Fibroblast of the aortic adventitia (primary cell): ENCODE results near the gene USP43. TPM values are rescaled to one million over a fixed set of nuclear protein-coding genes. Genes with fewer than 3 reads are reported as not detected.

Source experiments
- DNase-seq: peaks from one replicate; pipeline ENCODE4 v3.0.0-alpha.2; 2010; ENCODE audit warnings: low read depth
- H3K4me3 ChIP-seq: 2 replicates; pipeline ENCODE4 v1.5.1; 2011; ENCODE audit warnings: low read depth, mild to moderate bottlenecking, control low read depth, low read length, moderate library complexity
- total RNA-seq: library from RNA; depleted of rRNA; stranded (reverse); fragments of >200 nt; gene quantifications from 2 replicates; pipeline ENCODE4 v1.2.3, GENCODE V29; 2012; ENCODE audit warnings: low replicate concordance
- TF ChIP-seq, protein P1 (sequence below): IDR thresholded peaks from 2 replicates; pipeline ENCODE4 v1.5.1; 2011; ENCODE audit warnings: mild to moderate bottlenecking, low read length, control low read depth, inconsistent platforms; ENCODE audit not compliant: insufficient read depth

Gene USP43
- total RNA-seq, 1 donor, result not detected

DNA sequence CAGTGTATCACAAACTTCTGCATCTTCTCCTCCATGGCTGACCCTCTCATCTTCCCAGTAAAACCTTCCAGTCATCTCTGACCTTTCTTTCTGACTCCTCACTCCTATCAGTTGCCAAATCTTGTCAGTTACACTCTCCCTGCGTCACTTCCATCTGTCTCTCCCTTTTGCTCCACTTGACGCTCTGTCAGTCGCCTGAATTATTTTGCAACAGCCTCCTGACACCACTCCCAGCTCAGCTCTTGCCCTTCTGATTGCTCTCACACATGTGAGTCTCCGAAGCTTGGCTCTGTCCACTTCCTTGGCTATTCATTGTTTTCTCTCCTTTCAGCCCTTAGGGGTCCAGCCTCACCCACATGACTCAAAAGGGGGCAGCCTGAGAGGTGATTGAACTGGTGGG lies 118.3 kb downstream of the USP43 start:
- no peak overlapping the region for H3K4me3 ChIP-seq
- TF ChIP-seq, protein P1, sequence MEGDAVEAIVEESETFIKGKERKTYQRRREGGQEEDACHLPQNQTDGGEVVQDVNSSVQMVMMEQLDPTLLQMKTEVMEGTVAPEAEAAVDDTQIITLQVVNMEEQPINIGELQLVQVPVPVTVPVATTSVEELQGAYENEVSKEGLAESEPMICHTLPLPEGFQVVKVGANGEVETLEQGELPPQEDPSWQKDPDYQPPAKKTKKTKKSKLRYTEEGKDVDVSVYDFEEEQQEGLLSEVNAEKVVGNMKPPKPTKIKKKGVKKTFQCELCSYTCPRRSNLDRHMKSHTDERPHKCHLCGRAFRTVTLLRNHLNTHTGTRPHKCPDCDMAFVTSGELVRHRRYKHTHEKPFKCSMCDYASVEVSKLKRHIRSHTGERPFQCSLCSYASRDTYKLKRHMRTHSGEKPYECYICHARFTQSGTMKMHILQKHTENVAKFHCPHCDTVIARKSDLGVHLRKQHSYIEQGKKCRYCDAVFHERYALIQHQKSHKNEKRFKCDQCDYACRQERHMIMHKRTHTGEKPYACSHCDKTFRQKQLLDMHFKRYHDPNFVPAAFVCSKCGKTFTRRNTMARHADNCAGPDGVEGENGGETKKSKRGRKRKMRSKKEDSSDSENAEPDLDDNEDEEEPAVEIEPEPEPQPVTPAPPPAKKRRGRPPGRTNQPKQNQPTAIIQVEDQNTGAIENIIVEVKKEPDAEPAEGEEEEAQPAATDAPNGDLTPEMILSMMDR, result no peak
- no peak for DNase-seq

DNA sequence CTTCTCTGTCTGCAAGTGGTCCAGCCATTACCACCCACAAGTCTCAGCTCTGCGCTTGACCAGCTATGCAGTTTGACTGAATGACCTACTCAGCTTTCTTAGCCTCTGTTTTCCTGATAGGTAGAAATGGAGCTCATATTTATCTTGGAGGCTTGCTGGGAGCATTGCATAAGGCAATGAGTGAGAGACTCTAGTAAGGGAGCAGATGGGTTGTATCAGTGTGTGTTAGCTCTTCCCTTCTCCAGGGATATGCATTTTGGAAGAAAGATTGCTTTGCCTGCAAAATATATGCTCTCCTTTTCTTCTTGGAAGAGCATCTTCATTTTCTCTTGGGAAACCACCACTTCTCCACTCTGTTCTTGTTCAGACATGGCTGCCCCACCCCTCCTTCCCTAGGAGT lies 120.0 kb downstream of the USP43 start:
- TF ChIP-seq, protein P1, result no peak
- H3K4me3 ChIP-seq, result no peak overlapping the region
- DNase-seq, result no peak

DNA sequence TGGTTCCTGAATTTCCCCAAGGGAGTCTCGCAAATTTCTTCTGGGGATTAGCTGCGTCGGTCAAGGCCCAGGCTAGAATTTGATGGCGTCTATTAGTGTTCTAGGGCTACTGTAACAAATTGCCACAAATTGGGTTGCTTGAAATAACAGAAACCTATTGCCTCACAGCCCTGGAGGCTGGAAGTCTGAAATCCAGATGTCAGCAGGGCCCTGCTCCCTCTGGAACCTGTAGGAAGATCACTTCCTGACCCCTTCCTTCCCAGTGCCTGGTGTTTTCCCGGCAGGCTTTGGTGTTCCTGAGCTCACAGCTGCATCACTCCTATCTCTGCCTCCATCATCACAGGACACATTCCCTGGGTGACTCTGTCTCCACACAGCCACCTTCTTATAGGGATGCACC lies 121.7 kb downstream of the USP43 start:
- TF ChIP-seq, protein P1, result no peak

DNA sequence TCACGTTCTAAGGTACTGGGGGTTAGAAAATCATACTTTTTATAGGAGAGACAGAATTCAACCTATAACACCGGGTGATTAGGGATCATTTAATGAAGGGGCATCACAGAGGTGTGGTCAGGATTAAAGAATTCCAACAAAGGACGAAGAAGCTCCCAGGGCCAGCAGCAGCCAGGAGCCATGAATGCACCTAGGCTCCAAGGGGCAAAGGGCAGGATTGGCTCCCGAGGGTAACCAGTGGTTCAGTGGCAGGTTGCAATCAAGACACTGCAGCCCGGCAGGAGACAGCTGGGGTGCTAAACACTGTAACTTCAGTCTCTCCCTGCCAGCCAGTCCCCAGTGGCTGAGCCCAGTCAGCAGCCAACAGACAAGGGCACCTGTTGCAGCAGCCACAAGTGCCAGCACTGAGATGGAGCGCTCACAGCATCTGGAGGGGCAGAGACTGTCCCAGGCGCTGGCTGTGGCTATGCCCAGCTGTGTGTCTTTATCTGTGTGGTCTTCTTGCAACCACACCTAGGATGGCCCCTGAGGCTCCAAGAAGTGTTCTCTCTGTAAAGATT lies 122.2 kb downstream of the USP43 start:
- TF ChIP-seq, protein P1, result no peak
- no peak for DNase-seq
- no peak overlapping the region for H3K4me3 ChIP-seq

More for the DNA sequence above, 121.7 kb downstream of the USP43 start:
- no peak for DNase-seq
- no peak overlapping the region for H3K4me3 ChIP-seq

DNA sequence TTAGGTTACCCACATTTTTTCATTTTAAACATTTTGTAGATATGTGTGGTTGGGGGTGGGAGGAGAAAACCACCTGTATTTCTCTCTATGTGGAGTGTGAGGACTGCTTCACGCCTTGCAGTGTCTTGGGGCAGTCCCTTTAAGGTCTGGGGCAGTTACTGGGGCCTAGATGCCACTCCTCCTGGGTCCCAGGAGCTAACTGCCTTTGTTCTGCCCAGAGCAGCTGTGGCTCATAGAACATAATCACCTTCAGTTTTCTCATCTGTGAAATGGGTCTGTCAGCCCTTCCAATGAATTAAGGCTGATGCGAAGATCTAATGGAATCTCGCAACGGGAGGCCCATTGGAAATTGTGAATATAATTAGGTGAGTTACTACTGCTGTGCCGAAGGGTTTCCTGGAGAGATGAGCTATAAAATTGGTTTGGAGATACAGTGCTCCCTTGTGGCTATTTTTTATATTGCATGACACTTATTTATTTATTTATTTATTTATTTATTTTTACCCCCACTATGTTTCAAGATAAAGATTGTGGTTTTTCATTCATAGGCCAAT lies 123.1 kb downstream of the USP43 start:
- peak; percentile 30 for DNase-seq
- TF ChIP-seq, protein P1, result peak; percentile 24
- no peak overlapping the region for H3K4me3 ChIP-seq

DNA sequence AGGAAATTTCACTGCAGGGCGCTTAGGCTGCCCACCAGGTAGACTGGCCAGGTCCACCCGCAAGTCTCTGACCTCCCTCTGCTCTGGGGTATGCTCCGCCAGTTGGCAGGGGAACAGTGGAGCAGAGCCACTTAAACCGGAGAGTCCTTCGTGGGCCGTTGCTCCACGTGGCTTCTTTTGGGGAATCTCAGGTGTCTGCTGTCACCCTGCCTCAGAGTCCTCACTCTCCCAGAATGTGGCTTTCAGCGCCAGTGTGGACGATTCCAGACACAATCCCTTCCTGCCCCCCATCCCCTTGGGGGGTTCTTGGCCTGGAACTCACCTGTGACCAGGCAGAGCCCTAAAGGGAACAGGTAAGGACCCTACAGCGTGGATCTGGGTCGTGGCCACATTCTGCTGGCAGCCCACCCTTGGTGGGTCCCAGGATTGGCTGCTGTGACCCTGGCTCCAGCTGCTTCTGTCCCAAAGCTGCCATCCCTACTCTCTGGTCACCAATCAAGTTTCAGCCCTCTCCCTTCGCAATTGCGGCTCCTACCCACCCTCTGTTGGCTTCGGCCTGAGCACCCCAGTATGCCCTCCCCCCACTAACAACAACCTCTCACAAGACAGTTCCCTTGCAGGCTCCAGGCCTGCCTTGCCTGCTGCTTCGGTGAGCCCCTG lies 123.8 kb downstream of the USP43 start:
- no peak overlapping the region for H3K4me3 ChIP-seq
- TF ChIP-seq, protein P1, result no peak
- DNase-seq, result no peak
